H9 (cell line): ENCODE results near the gene SUFU. TPM values are rescaled to one million over a fixed set of nuclear protein-coding genes. Genes with fewer than 3 reads are reported as not detected.
A peak's percentile ranks its signal among the peaks of the same experiment; 100 is the strongest.

ENCODE experiments used
- DNase-seq: peaks from one replicate; pipeline ENCODE4 v3.0.0-alpha.2; 2017
- H2AFZ ChIP-seq: one replicate; pipeline ENCODE4 v1.6.1; 2013; ENCODE audit warnings: mild to moderate bottlenecking, low read length, control low read depth, moderate library complexity
- H2AK5ac ChIP-seq: 2 replicates; pipeline ENCODE4 v1.6.1; 2013; ENCODE audit warnings: low read length, control low read depth, mixed read lengths; ENCODE audit not compliant: insufficient read length
- H2BK120ac ChIP-seq: one replicate; pipeline ENCODE4 v1.6.1; 2013; ENCODE audit warnings: low read depth, mild to moderate bottlenecking, low read length, control low read depth, inconsistent platforms; ENCODE audit not compliant: poor library complexity, severe bottlenecking
- H2BK12ac ChIP-seq: 2 replicates; pipeline ENCODE4 v1.6.1; 2013; ENCODE audit warnings: low read length, control low read depth, mixed read lengths, low read depth; ENCODE audit not compliant: insufficient read length
- H2BK15ac ChIP-seq: 2 replicates; pipeline ENCODE4 v1.6.1; 2013; ENCODE audit warnings: low read depth, low read length, control low read depth
- H2BK20ac ChIP-seq: one replicate; pipeline ENCODE4 v1.6.1; 2013; ENCODE audit warnings: low read depth, mild to moderate bottlenecking, low read length, control low read depth, inconsistent platforms; ENCODE audit not compliant: poor library complexity, severe bottlenecking
- H2BK5ac ChIP-seq: 2 replicates; pipeline ENCODE4 v1.6.1; 2013; ENCODE audit warnings: low read length, control low read depth, mixed read lengths; ENCODE audit not compliant: insufficient read length
- H3K14ac ChIP-seq: 2 replicates; pipeline ENCODE4 v1.6.1; 2013; ENCODE audit warnings: low read length, control low read depth; ENCODE audit not compliant: insufficient read depth
- H3K18ac ChIP-seq: 2 replicates; pipeline ENCODE4 v1.6.1; 2013; ENCODE audit warnings: low read depth, mild to moderate bottlenecking, mixed read lengths, low read length, control low read depth; ENCODE audit not compliant: insufficient read length
- H3K23ac ChIP-seq: 2 replicates; pipeline ENCODE4 v1.6.1; 2013; ENCODE audit warnings: low read length, control low read depth, mixed read lengths, low read depth; ENCODE audit not compliant: insufficient read length
- H3K23me2 ChIP-seq: 2 replicates; pipeline ENCODE4 v1.6.1; 2013; ENCODE audit warnings: low read depth, mild to moderate bottlenecking, mixed read lengths, low read length, control low read depth; ENCODE audit not compliant: insufficient read length, poor library complexity, severe bottlenecking
- H3K27ac ChIP-seq: 2 replicates; pipeline ENCODE4 v1.5.1; 2013; ENCODE audit warnings: low read length, control low read depth, mixed read lengths, low read depth; ENCODE audit not compliant: insufficient read length
- H3K27me3 ChIP-seq: 2 replicates; pipeline ENCODE4 v1.6.1; 2013; ENCODE audit warnings: low read length, control low read depth, inconsistent platforms; ENCODE audit not compliant: insufficient read depth
- H3K4ac ChIP-seq: 2 replicates; pipeline ENCODE4 v1.6.1; 2013; ENCODE audit warnings: low read depth, mild to moderate bottlenecking, control low read depth, inconsistent platforms, low read length, moderate library complexity
- H3K4me1 ChIP-seq: 2 replicates; pipeline ENCODE4 v1.6.1; 2013; ENCODE audit warnings: low read length, control low read depth, inconsistent platforms; ENCODE audit not compliant: insufficient read depth
- H3K4me2 ChIP-seq: 2 replicates; pipeline ENCODE4 v1.6.1; 2013; ENCODE audit warnings: low read length, control low read depth, mixed read lengths; ENCODE audit not compliant: insufficient read length, insufficient read depth
- H3K56ac ChIP-seq: 2 replicates; pipeline ENCODE4 v1.6.1; 2013; ENCODE audit warnings: low read depth, mild to moderate bottlenecking, mixed read lengths, low read length, control low read depth; ENCODE audit not compliant: insufficient read length
- H3K79me1 ChIP-seq: 2 replicates; pipeline ENCODE4 v1.6.1; 2013; ENCODE audit warnings: low read depth, mild to moderate bottlenecking, moderate library complexity, low read length, control low read depth, inconsistent platforms; ENCODE audit not compliant: insufficient read depth, poor library complexity, severe bottlenecking
- H3K79me2 ChIP-seq: 2 replicates; pipeline ENCODE4 v1.6.1; 2013; ENCODE audit warnings: low read length, control low read depth, inconsistent platforms; ENCODE audit not compliant: insufficient read depth
- H3K9ac ChIP-seq: 2 replicates; pipeline ENCODE4 v1.6.1; 2013; ENCODE audit warnings: low read length, control low read depth, mixed read lengths; ENCODE audit not compliant: insufficient read length; ENCODE audit errors: extremely low read depth
- H3K9me3 ChIP-seq: one replicate; pipeline ENCODE4 v1.6.1; 2013; ENCODE audit warnings: low read depth, low read length, inconsistent platforms; ENCODE audit not compliant: control insufficient read depth
- H3T11ph ChIP-seq: one replicate; pipeline ENCODE4 v1.6.1; 2013; ENCODE audit warnings: mild to moderate bottlenecking, low read length, control low read depth, inconsistent platforms
- H4K20me1 ChIP-seq: one replicate; pipeline ENCODE4 v1.6.1; 2013; ENCODE audit not compliant: control insufficient read depth, insufficient read length, insufficient read depth
- H4K5ac ChIP-seq: 2 replicates; pipeline ENCODE4 v1.6.1; 2013; ENCODE audit warnings: low read depth, mild to moderate bottlenecking, mixed read lengths, low read length, control low read depth; ENCODE audit not compliant: insufficient read length
- H4K8ac ChIP-seq: replicated peaks from 2 replicates; pipeline ENCODE4 v1.6.1; 2013; ENCODE audit warnings: low read length, control low read depth, mixed read lengths, low read depth; ENCODE audit not compliant: insufficient read length
- H4K91ac ChIP-seq: 2 replicates; pipeline ENCODE4 v1.6.1; 2013; ENCODE audit warnings: low read depth, mild to moderate bottlenecking, moderate library complexity, mixed read lengths, low read length, control low read depth; ENCODE audit not compliant: insufficient read length
- H3K27ac Mint-ChIP-seq, 3 experiments: 2 replicates in 2 of 3; 3 replicates in 1 of 3; pipeline ENCODE4 v1.8.0; 2020 to 2021; ENCODE audit warnings: mixed read lengths in 3 of 3, mild to moderate bottlenecking in 1 of 3, moderate library complexity in 1 of 3
- H3K27me3 Mint-ChIP-seq: 2 replicates; pipeline ENCODE4 v1.8.0; 2021; ENCODE audit warnings: low read depth, mild to moderate bottlenecking, moderate library complexity, mixed read lengths
- H3K36me3 Mint-ChIP-seq, 3 experiments: 2 replicates in 2 of 3; 3 replicates in 1 of 3; pipeline ENCODE4 v1.8.0; 2020 to 2021; ENCODE audit warnings: low read depth in 3 of 3, mixed read lengths in 3 of 3; ENCODE audit not compliant: insufficient read depth in 1 of 3
- H3K4me1 Mint-ChIP-seq, 2 experiments: 2 replicates each; pipeline ENCODE4 v1.8.0; 2020; ENCODE audit warnings: mixed read lengths in 2 of 2
- H3K4me3 Mint-ChIP-seq, 2 experiments: 2 replicates in 1 of 2; 3 replicates in 1 of 2; pipeline ENCODE4 v1.8.0; 2020 to 2021; ENCODE audit warnings: mild to moderate bottlenecking in 2 of 2, mixed read lengths in 2 of 2, moderate library complexity in 1 of 2
- H3K9me3 Mint-ChIP-seq, 2 experiments: 2 replicates in 1 of 2; 3 replicates in 1 of 2; pipeline ENCODE4 v1.8.0; 2020; ENCODE audit warnings: mild to moderate bottlenecking in 2 of 2, mixed read lengths in 2 of 2, moderate library complexity in 1 of 2
- CTCF ChIP-seq: fragments of 200-600 bp; sonication (generic); conservative IDR thresholded peaks from 3 replicates; pipeline ENCODE4 v1.8.0; 2021; ENCODE audit warnings: antibody characterized with exemption, mild to moderate bottlenecking
- WGBS: extraction: QIAGEN DNeasy Blood & Tissue Kit; methylation state at CpG from one replicate; pipeline ENCODE4 v1.1.7; 2013; ENCODE audit warnings: missing lambda C conversion rate, low lambda C conversion rate, mixed read lengths; ENCODE audit not compliant: insufficient read length; ENCODE audit errors: extremely low coverage; 5-methylcytosine and 5-hydroxymethylcytosine counted together
- total RNA-seq: library from RNA; stranded (reverse); gene quantifications from 2 replicates; pipeline ENCODE4 v1.2.1, GENCODE V29; 2021

The SUFU gene
- total RNA-seq, 1 experiment from 2014 or later: 9.5 TPM

GRCh38 chr10:102641402-102641801, 137.6 kb downstream of the SUFU start:
- Histone ChIP-seq H4K5ac (no peak overlapping the region), H4K20me1 (peaks cover 3% of the 10 kb centered on the region), H2BK5ac (no peak overlapping the region), H2AFZ (no peak overlapping the region), H3K4me2 (peak overlapping the region; percentile 81), H2BK15ac (no peak overlapping the region), H3K56ac (no peak overlapping the region), H3K23me2 (peaks cover 26% of the 10 kb centered on the region), H3K9ac (no peak overlapping the region), H2AK5ac (no peak overlapping the region), H3K27ac (no peak overlapping the region), H2BK12ac (no peak overlapping the region), H3K14ac (no peak overlapping the region), H4K91ac (no peak overlapping the region), H3K79me2 (no peaks in the 10 kb centered on the region; the same call in 1 of the 2 replicates), H2BK120ac (no peak overlapping the region), H4K8ac (no peak overlapping the region), H3K79me1 (no peaks in the 10 kb centered on the region), H3K4me1 (no peaks in the 10 kb centered on the region), H3K23ac (no peak overlapping the region), H3K27me3 (no peaks in the 10 kb centered on the region), H2BK20ac (no peak overlapping the region), H3K18ac (no peak overlapping the region), H3T11ph (no peak overlapping the region), H3K9me3 (no peaks in the 10 kb centered on the region), H3K4ac (no peak overlapping the region)
- peaks cover 14 to 16% of the 10 kb centered on the region in 2 experiments for H3K4me1 Mint-ChIP-seq
- H3K27ac Mint-ChIP-seq: peak overlapping the region; percentile 91 to 97 (median 95); a peak in 4 of 7 replicates
- peaks cover 4% of the 10 kb centered on the region; the same call in 1 of the 2 replicates for H3K27me3 Mint-ChIP-seq
- no peak for DNase-seq
- peaks cover 0 to 4% (median 0%) of the 10 kb centered on the region in 3 experiments; a peak in 1 of 7 replicates for H3K36me3 Mint-ChIP-seq
- peak overlapping the region; percentile 73 to 87 for H3K4me3 Mint-ChIP-seq
- WGBS: no CpG with 5 or more reads among the region's 7 CpGs
- H3K9me3 Mint-ChIP-seq: peaks cover 0 to 2% of the 10 kb centered on the region in 2 experiments; a peak in 2 of 5 replicates
- TF ChIP-seq CTCF: no peak
